Measurements from ENCODE around the gene SPATA24.
"Not testable (repeated sequence)": the region's sequence is repeated elsewhere in the genome, so short reads cannot be mapped to it uniquely, and the experiment has no call there.

The SPATA24 gene

GRCh38 chr5:139391570-139392323 is 12.1 kb downstream of the SPATA24 start:
- no peak for TF ChIP-seq CTCF (IDR thresholded peaks at IDR 0.05; ENCODE audit: insufficient read depth, low read depth, low read length, missing control alignments)
- DNase-seq (ENCODE audit: low read depth) = peak; percentile 96
- H3K4me3 ChIP-seq (ENCODE audit: low read length) = peak overlapping the region; percentile 29

GRCh38 chr5:139390639-139391569 is 13.0 kb downstream of the SPATA24 start:
- no peak for DNase-seq (ENCODE audit: low read depth)
- H3K4me3 ChIP-seq (ENCODE audit: low read length) = no peak overlapping the region
- no peak for TF ChIP-seq CTCF (IDR thresholded peaks at IDR 0.05; ENCODE audit: insufficient read depth, low read depth, low read length, missing control alignments)

GRCh38 chr5:139389701-139390638 is 13.9 kb downstream of the SPATA24 start, which contains the start of gene MZB1:
MZB1 (minus strand) TSS chr5:139389913; CDS start chr5:139389856, 57 bp downstream.
- TF ChIP-seq CTCF (IDR thresholded peaks at IDR 0.05; ENCODE audit: insufficient read depth, low read depth, low read length, missing control alignments) = no peak
- no peak for DNase-seq (ENCODE audit: low read depth)
- H3K4me3 ChIP-seq (ENCODE audit: low read length) = no peak within 1 kb of the TSS

- DNase-seq (ENCODE audit: low read depth) = no peak
- H3K4me3 ChIP-seq (ENCODE audit: low read length) = no peak overlapping the region
- no peak for TF ChIP-seq CTCF (IDR thresholded peaks at IDR 0.05; ENCODE audit: insufficient read depth, low read depth, low read length, missing control alignments)
These were observed 15.6 kb downstream of the SPATA24 start for GRCh38 chr5:139388198-139388821.

- no peak for DNase-seq (ENCODE audit: low read depth)
- TF ChIP-seq CTCF (IDR thresholded peaks at IDR 0.05; ENCODE audit: insufficient read depth, low read depth, low read length, missing control alignments) = no peak
- no peak overlapping the region for H3K4me3 ChIP-seq (ENCODE audit: low read length)
These were observed 16.2 kb downstream of the SPATA24 start for GRCh38 chr5:139387611-139388197.

- not testable (repeated sequence) for DNase-seq (ENCODE audit: low read depth); H3K4me3 ChIP-seq (ENCODE audit: low read length)
These were observed 16.9 kb downstream of the SPATA24 start for GRCh38 chr5:139386956-139387355.
